BE2C (cell line): ENCODE data around the gene FUT2.

ENCODE experiments used
- DNase-seq: peaks from one replicate; pipeline ENCODE4 v3.0.0-alpha.2; 2020
- H3K27me3 ChIP-seq: fragments of 250-450 bp; sonication (Bioruptor Pico); 2 replicates; pipeline ENCODE4 v1.5.1; 2020; ENCODE audit warnings: mild to moderate bottlenecking
- H3K36me3 ChIP-seq: fragments of 250-450 bp; sonication (Bioruptor Pico); 2 replicates; pipeline ENCODE4 v1.5.1; 2020; ENCODE audit warnings: mild to moderate bottlenecking
- H3K4me1 ChIP-seq: fragments of 250-450 bp; sonication (Bioruptor Pico); 2 replicates; pipeline ENCODE4 v1.5.1; 2020
- H3K4me3 ChIP-seq: 2 replicates; pipeline ENCODE4 v1.5.1; 2011; ENCODE audit warnings: low read depth, low read length
- H3K9me3 ChIP-seq: fragments of 250-450 bp; sonication (Bioruptor Pico); 2 replicates; pipeline ENCODE4 v1.5.1; 2020
- CTCF ChIP-seq: IDR thresholded peaks from 2 replicates; pipeline ENCODE4 v1.5.1; 2012; ENCODE audit warnings: mild to moderate bottlenecking, low read depth, low read length

Gene FUT2

GRCh38 chr19:48673436-48674100 lies 22.2 kb upstream of the FUT2 start:
- Histone ChIP-seq H3K36me3 (no peaks in the 10 kb centered on the region), H3K4me3 (no peak overlapping the region), H3K4me1 (peaks cover 4% of the 10 kb centered on the region; the same call in 1 of the 2 replicates), H3K9me3 (no peaks in the 10 kb centered on the region), H3K27me3 (no peaks in the 10 kb centered on the region)
- TF ChIP-seq CTCF: no peak
- no peak for DNase-seq

GRCh38 chr19:48674216-48674809 lies 21.5 kb upstream of the FUT2 start:
- peaks cover 4% of the 10 kb centered on the region; the same call in 1 of the 2 replicates for H3K4me1 ChIP-seq

GRCh38 chr19:48674921-48675824 lies 20.6 kb upstream of the FUT2 start:
- Histone ChIP-seq H3K36me3 (no peaks in the 10 kb centered on the region), H3K27me3 (no peaks in the 10 kb centered on the region), H3K9me3 (no peaks in the 10 kb centered on the region), H3K4me3 (no peak overlapping the region), H3K4me1 (peaks cover 4% of the 10 kb centered on the region; the same call in 1 of the 2 replicates)
- peak; percentile 90 for DNase-seq
- TF ChIP-seq CTCF: peak; percentile 92

More at GRCh38 chr19:48674216-48674809, 21.5 kb upstream of the FUT2 start:
- Histone ChIP-seq H3K27me3 (no peaks in the 10 kb centered on the region), H3K9me3 (no peaks in the 10 kb centered on the region), H3K4me3 (no peak overlapping the region), H3K36me3 (no peaks in the 10 kb centered on the region)
- DNase-seq: no peak
- TF ChIP-seq CTCF: no peak

- Histone ChIP-seq H3K27me3 (no peaks in the 10 kb centered on the region), H3K4me1 (peaks cover 4% of the 10 kb centered on the region; the same call in 1 of the 2 replicates), H3K36me3 (no peaks in the 10 kb centered on the region), H3K4me3 (no peak overlapping the region), H3K9me3 (no peaks in the 10 kb centered on the region)
- TF ChIP-seq CTCF: no peak
- no peak for DNase-seq
Observed at GRCh38 chr19:48676487-48676886, 19.3 kb upstream of the FUT2 start.

GRCh38 chr19:48676887-48677286 lies 18.9 kb upstream of the FUT2 start:
- peaks cover 4% of the 10 kb centered on the region; the same call in 1 of the 2 replicates for H3K4me1 ChIP-seq
- H3K4me3 ChIP-seq: no peak overlapping the region
- H3K9me3 ChIP-seq: no peaks in the 10 kb centered on the region
- H3K36me3 ChIP-seq: no peaks in the 10 kb centered on the region
- H3K27me3 ChIP-seq: no peaks in the 10 kb centered on the region
- no peak for DNase-seq
- no peak for TF ChIP-seq CTCF
